ENCODE results near the gene TMCC1.

The TMCC1 gene

GRCh38 chr3:129658110-129658843, 235.2 kb downstream of the TMCC1 start:
- no peak for DNase-seq (ENCODE audit: low read depth)
- H3K4me3 ChIP-seq (ENCODE audit: low read depth, low read length) = no peak overlapping the region
- no peak for TF ChIP-seq CTCF (IDR thresholded peaks at IDR 0.05; ENCODE audit: control insufficient read depth, extremely low read depth, insufficient read depth)

GRCh38 chr3:129657261-129658046, 236.1 kb downstream of the TMCC1 start:
- H3K4me3 ChIP-seq (ENCODE audit: low read depth, low read length) = no peak overlapping the region
- DNase-seq (ENCODE audit: low read depth) = no peak
- TF ChIP-seq CTCF (IDR thresholded peaks at IDR 0.05; ENCODE audit: control insufficient read depth, extremely low read depth, insufficient read depth) = no peak

- H3K4me3 ChIP-seq (ENCODE audit: low read depth, low read length) = no peak overlapping the region
- DNase-seq (ENCODE audit: low read depth) = no peak
- TF ChIP-seq CTCF (IDR thresholded peaks at IDR 0.05; ENCODE audit: control insufficient read depth, extremely low read depth, insufficient read depth) = no peak
These were observed 236.8 kb downstream of the TMCC1 start for GRCh38 chr3:129656659-129657247.

- H3K4me3 ChIP-seq (ENCODE audit: low read depth, low read length) = no peak overlapping the region
- DNase-seq (ENCODE audit: low read depth) = no peak
- TF ChIP-seq CTCF (IDR thresholded peaks at IDR 0.05; ENCODE audit: control insufficient read depth, extremely low read depth, insufficient read depth) = no peak
These were observed 238.2 kb downstream of the TMCC1 start for GRCh38 chr3:129655291-129655700.

GRCh38 chr3:129654131-129654530, 239.4 kb downstream of the TMCC1 start:
- no peak for TF ChIP-seq CTCF (IDR thresholded peaks at IDR 0.05; ENCODE audit: control insufficient read depth, extremely low read depth, insufficient read depth)
- no peak for DNase-seq (ENCODE audit: low read depth)
- no peak overlapping the region for H3K4me3 ChIP-seq (ENCODE audit: low read depth, low read length)

GRCh38 chr3:129653019-129653418, 240.5 kb downstream of the TMCC1 start:
- no peak overlapping the region for H3K4me3 ChIP-seq (ENCODE audit: low read depth, low read length)
- DNase-seq (ENCODE audit: low read depth) = no peak
- TF ChIP-seq CTCF (IDR thresholded peaks at IDR 0.05; ENCODE audit: control insufficient read depth, extremely low read depth, insufficient read depth) = no peak

Data from LNCaP clone FGC (cell line).